ENCODE data around the gene CFAP299.

Gene CFAP299

GRCh38 chr4:80446248-80446647 lies 110.7 kb downstream of the CFAP299 start:
- ChIA-PET CTCF (no interaction called here), POLR2A (no interaction called here)
- DNase-seq = no peak
- no peaks in the 10 kb centered on the region for H3K27me3 ChIP-seq (replicated peaks in 2 of 5; ENCODE audit: control insufficient read depth in 4 of 5, insufficient read depth in 5 of 5, low read length in 4 of 5)
- peaks cover 0 to 1% (median 0%) of the 10 kb centered on the region in 5 experiments for H3K9me3 ChIP-seq (ENCODE audit: control extremely low read depth in 1 of 5, control insufficient read depth in 4 of 5, insufficient read depth in 2 of 5, low read depth in 1 of 5, low read length in 4 of 5)
- no peak overlapping the region for H3K27ac ChIP-seq (ENCODE audit: insufficient read depth in 1 of 2, low read depth in 1 of 2, low read length in 2 of 2, poor library complexity in 1 of 2, severe bottlenecking in 2 of 2)
- H3K4me1 ChIP-seq (ENCODE audit: control extremely low read depth in 1 of 4, control insufficient read depth in 4 of 4, insufficient read depth in 4 of 4, low read length in 3 of 4) = no peaks in the 10 kb centered on the region
- no peaks in the 10 kb centered on the region for H3K36me3 ChIP-seq (ENCODE audit: control insufficient read depth in 4 of 4, insufficient read depth in 4 of 4, low read length in 3 of 4)
- H3K4me3 ChIP-seq (ENCODE audit: control insufficient read depth in 1 of 7, extremely low read depth in 1 of 7, insufficient read depth in 4 of 7, low read depth in 2 of 7, low read length in 6 of 7) = no peak overlapping the region

GRCh38 chr4:80446664-80447063 lies 111.1 kb downstream of the CFAP299 start:
- H3K4me1 ChIP-seq (ENCODE audit: control extremely low read depth in 1 of 4, control insufficient read depth in 4 of 4, insufficient read depth in 4 of 4, low read length in 3 of 4) = no peaks in the 10 kb centered on the region
- no peaks in the 10 kb centered on the region for H3K36me3 ChIP-seq (ENCODE audit: control insufficient read depth in 4 of 4, insufficient read depth in 4 of 4, low read length in 3 of 4)
- no peak overlapping the region for H3K4me3 ChIP-seq (ENCODE audit: control insufficient read depth in 1 of 7, extremely low read depth in 1 of 7, insufficient read depth in 4 of 7, low read depth in 2 of 7, low read length in 6 of 7)
- CTCF ChIA-PET = no interaction called here
- H3K27ac ChIP-seq (ENCODE audit: insufficient read depth in 1 of 2, low read depth in 1 of 2, low read length in 2 of 2, poor library complexity in 1 of 2, severe bottlenecking in 2 of 2) = no peak overlapping the region
- H3K27me3 ChIP-seq (replicated peaks in 2 of 5; ENCODE audit: control insufficient read depth in 4 of 5, insufficient read depth in 5 of 5, low read length in 4 of 5) = no peaks in the 10 kb centered on the region
- POLR2A ChIA-PET = no interaction called here
- no peaks in the 10 kb centered on the region for H3K9me3 ChIP-seq (ENCODE audit: control extremely low read depth in 1 of 5, control insufficient read depth in 4 of 5, insufficient read depth in 2 of 5, low read depth in 1 of 5, low read length in 4 of 5)
- WGBS (ENCODE audit: insufficient coverage) = no CpG with 5 or more reads among the region's 1 CpG
- DNase-seq = no peak

GRCh38 chr4:80447493-80447892 lies 112.0 kb downstream of the CFAP299 start:
- Histone ChIP-seq H3K36me3 (ENCODE audit: control insufficient read depth in 4 of 4, insufficient read depth in 4 of 4, low read length in 3 of 4) (no peaks in the 10 kb centered on the region), H3K27ac (ENCODE audit: insufficient read depth in 1 of 2, low read depth in 1 of 2, low read length in 2 of 2, poor library complexity in 1 of 2, severe bottlenecking in 2 of 2) (no peak overlapping the region), H3K9me3 (ENCODE audit: control extremely low read depth in 1 of 5, control insufficient read depth in 4 of 5, insufficient read depth in 2 of 5, low read depth in 1 of 5, low read length in 4 of 5) (no peaks in the 10 kb centered on the region), H3K4me1 (ENCODE audit: control extremely low read depth in 1 of 4, control insufficient read depth in 4 of 4, insufficient read depth in 4 of 4, low read length in 3 of 4) (no peaks in the 10 kb centered on the region), H3K4me3 (ENCODE audit: control insufficient read depth in 1 of 7, extremely low read depth in 1 of 7, insufficient read depth in 4 of 7, low read depth in 2 of 7, low read length in 6 of 7) (no peak overlapping the region), H3K27me3 (replicated peaks in 2 of 5; ENCODE audit: control insufficient read depth in 4 of 5, insufficient read depth in 5 of 5, low read length in 4 of 5) (no peaks in the 10 kb centered on the region)
- DNase-seq = no peak
- ChIA-PET POLR2A (no interaction called here), CTCF (no interaction called here)
- 98% methylated on average over 6 of the region's 9 CpGs for WGBS (ENCODE audit: insufficient coverage)

GRCh38 chr4:80448056-80448455 lies 112.5 kb downstream of the CFAP299 start:
- 100% methylated on average over 1 of the region's 1 CpG for WGBS (ENCODE audit: insufficient coverage)
- POLR2A ChIA-PET = no interaction called here
- no peak for DNase-seq
- no peaks in the 10 kb centered on the region for H3K4me1 ChIP-seq (ENCODE audit: control extremely low read depth in 1 of 4, control insufficient read depth in 4 of 4, insufficient read depth in 4 of 4, low read length in 3 of 4)
- H3K9me3 ChIP-seq (ENCODE audit: control extremely low read depth in 1 of 5, control insufficient read depth in 4 of 5, insufficient read depth in 2 of 5, low read depth in 1 of 5, low read length in 4 of 5) = no peaks in the 10 kb centered on the region
- H3K4me3 ChIP-seq (ENCODE audit: control insufficient read depth in 1 of 7, extremely low read depth in 1 of 7, insufficient read depth in 4 of 7, low read depth in 2 of 7, low read length in 6 of 7) = no peak overlapping the region
- H3K27ac ChIP-seq (ENCODE audit: insufficient read depth in 1 of 2, low read depth in 1 of 2, low read length in 2 of 2, poor library complexity in 1 of 2, severe bottlenecking in 2 of 2) = no peak overlapping the region
- H3K27me3 ChIP-seq (replicated peaks in 2 of 5; ENCODE audit: control insufficient read depth in 4 of 5, insufficient read depth in 5 of 5, low read length in 4 of 5) = no peaks in the 10 kb centered on the region
- CTCF ChIA-PET = no interaction called here
- H3K36me3 ChIP-seq (ENCODE audit: control insufficient read depth in 4 of 4, insufficient read depth in 4 of 4, low read length in 3 of 4) = no peaks in the 10 kb centered on the region

- no peak for DNase-seq
- WGBS (ENCODE audit: insufficient coverage) = 100% methylated on average over 2 of the region's 2 CpGs
- POLR2A ChIA-PET = no interaction called here
- no peaks in the 10 kb centered on the region for H3K4me1 ChIP-seq (ENCODE audit: control extremely low read depth in 1 of 4, control insufficient read depth in 4 of 4, insufficient read depth in 4 of 4, low read length in 3 of 4)
- H3K4me3 ChIP-seq (ENCODE audit: control insufficient read depth in 1 of 7, extremely low read depth in 1 of 7, insufficient read depth in 4 of 7, low read depth in 2 of 7, low read length in 6 of 7) = no peak overlapping the region
- peaks cover 0 to 1% (median 0%) of the 10 kb centered on the region in 5 experiments for H3K9me3 ChIP-seq (ENCODE audit: control extremely low read depth in 1 of 5, control insufficient read depth in 4 of 5, insufficient read depth in 2 of 5, low read depth in 1 of 5, low read length in 4 of 5)
- no peaks in the 10 kb centered on the region for H3K36me3 ChIP-seq (ENCODE audit: control insufficient read depth in 4 of 4, insufficient read depth in 4 of 4, low read length in 3 of 4)
- H3K27me3 ChIP-seq (replicated peaks in 2 of 5; ENCODE audit: control insufficient read depth in 4 of 5, insufficient read depth in 5 of 5, low read length in 4 of 5) = no peaks in the 10 kb centered on the region
- no peak overlapping the region for H3K27ac ChIP-seq (ENCODE audit: insufficient read depth in 1 of 2, low read depth in 1 of 2, low read length in 2 of 2, poor library complexity in 1 of 2, severe bottlenecking in 2 of 2)
- CTCF ChIA-PET = no interaction called here
Observed at GRCh38 chr4:80452055-80452454, 116.5 kb downstream of the CFAP299 start.

GRCh38 chr4:80452768-80453167 lies 117.2 kb downstream of the CFAP299 start:
- POLR2A ChIA-PET = no interaction called here
- 100% methylated on average over 1 of the region's 4 CpGs for WGBS (ENCODE audit: insufficient coverage)
- no peak for DNase-seq

GRCh38 chr4:80454040-80454439 lies 118.5 kb downstream of the CFAP299 start:
- Histone ChIP-seq H3K36me3 (ENCODE audit: control insufficient read depth in 4 of 4, insufficient read depth in 4 of 4, low read length in 3 of 4) (no peaks in the 10 kb centered on the region), H3K4me3 (ENCODE audit: control insufficient read depth in 1 of 7, extremely low read depth in 1 of 7, insufficient read depth in 4 of 7, low read depth in 2 of 7, low read length in 6 of 7) (no peak overlapping the region), H3K27ac (ENCODE audit: insufficient read depth in 1 of 2, low read depth in 1 of 2, low read length in 2 of 2, poor library complexity in 1 of 2, severe bottlenecking in 2 of 2) (no peak overlapping the region), H3K9me3 (ENCODE audit: control extremely low read depth in 1 of 5, control insufficient read depth in 4 of 5, insufficient read depth in 2 of 5, low read depth in 1 of 5, low read length in 4 of 5) (peaks cover 0 to 1% (median 0%) of the 10 kb centered on the region in 5 experiments), H3K27me3 (replicated peaks in 2 of 5; ENCODE audit: control insufficient read depth in 4 of 5, insufficient read depth in 5 of 5, low read length in 4 of 5) (peaks cover 0 to 3% (median 0%) of the 10 kb centered on the region in 5 experiments), H3K4me1 (ENCODE audit: control extremely low read depth in 1 of 4, control insufficient read depth in 4 of 4, insufficient read depth in 4 of 4, low read length in 3 of 4) (no peaks in the 10 kb centered on the region)
- no peak for DNase-seq
- CTCF ChIA-PET = no interaction called here
- POLR2A ChIA-PET = no interaction called here
- 100% methylated on average over 2 of the region's 2 CpGs for WGBS (ENCODE audit: insufficient coverage)

More at GRCh38 chr4:80452768-80453167, 117.2 kb downstream of the CFAP299 start:
- H3K27me3 ChIP-seq (replicated peaks in 2 of 5; ENCODE audit: control insufficient read depth in 4 of 5, insufficient read depth in 5 of 5, low read length in 4 of 5) = no peaks in the 10 kb centered on the region
- no peak overlapping the region for H3K27ac ChIP-seq (ENCODE audit: insufficient read depth in 1 of 2, low read depth in 1 of 2, low read length in 2 of 2, poor library complexity in 1 of 2, severe bottlenecking in 2 of 2)
- no peaks in the 10 kb centered on the region for H3K36me3 ChIP-seq (ENCODE audit: control insufficient read depth in 4 of 4, insufficient read depth in 4 of 4, low read length in 3 of 4)
- H3K4me1 ChIP-seq (ENCODE audit: control extremely low read depth in 1 of 4, control insufficient read depth in 4 of 4, insufficient read depth in 4 of 4, low read length in 3 of 4) = no peaks in the 10 kb centered on the region
- CTCF ChIA-PET = no interaction called here
- H3K4me3 ChIP-seq (ENCODE audit: control insufficient read depth in 1 of 7, extremely low read depth in 1 of 7, insufficient read depth in 4 of 7, low read depth in 2 of 7, low read length in 6 of 7) = no peak overlapping the region
- peaks cover 0 to 1% (median 0%) of the 10 kb centered on the region in 5 experiments for H3K9me3 ChIP-seq (ENCODE audit: control extremely low read depth in 1 of 5, control insufficient read depth in 4 of 5, insufficient read depth in 2 of 5, low read depth in 1 of 5, low read length in 4 of 5)
